Measurements from ENCODE around the gene FBXW8. TPM values are rescaled to one million over a fixed set of nuclear protein-coding genes. Genes with fewer than 3 reads are reported as not detected.

The FBXW8 gene
- total RNA-seq, 4 donors from 2014 or later, result 4.2 to 5.6 (median 4.7) TPM

- Histone ChIP-seq H3K36me3 (no peaks in the 10 kb centered on the region), H3K27ac (peak overlapping the region in 2 of 4 donors; percentile 23 to 48), H3K4me1 (peaks cover 5 to 21% of the 10 kb centered on the region in 2 donors), H3K4me3 (no peak overlapping the region), H3K9me3 (no peaks in the 10 kb centered on the region), H3K27me3 (no peaks in the 10 kb centered on the region)
- intact Hi-C loops (cut with DNase I; ENCODE audit: low total_unique reads) (no loop called here), in situ Hi-C loops (cut with MboI; ENCODE audit: low sequenced_read_pairs in 4 of 4) (no loop called here)
- DNase-seq, result no peak
- ATAC-seq, result no peak
- no peak for TF ChIP-seq CTCF (IDR thresholded peaks at IDR 0.05 in 4 of 5, conservative IDR thresholded peaks at IDR 0.05 in 1 of 5)
- no peak for TF ChIP-seq POLR2A (IDR thresholded peaks at IDR 0.05)
These were observed 15.8 kb downstream of the FBXW8 start for GRCh38 chr12:116926283-116927243.

DNA sequence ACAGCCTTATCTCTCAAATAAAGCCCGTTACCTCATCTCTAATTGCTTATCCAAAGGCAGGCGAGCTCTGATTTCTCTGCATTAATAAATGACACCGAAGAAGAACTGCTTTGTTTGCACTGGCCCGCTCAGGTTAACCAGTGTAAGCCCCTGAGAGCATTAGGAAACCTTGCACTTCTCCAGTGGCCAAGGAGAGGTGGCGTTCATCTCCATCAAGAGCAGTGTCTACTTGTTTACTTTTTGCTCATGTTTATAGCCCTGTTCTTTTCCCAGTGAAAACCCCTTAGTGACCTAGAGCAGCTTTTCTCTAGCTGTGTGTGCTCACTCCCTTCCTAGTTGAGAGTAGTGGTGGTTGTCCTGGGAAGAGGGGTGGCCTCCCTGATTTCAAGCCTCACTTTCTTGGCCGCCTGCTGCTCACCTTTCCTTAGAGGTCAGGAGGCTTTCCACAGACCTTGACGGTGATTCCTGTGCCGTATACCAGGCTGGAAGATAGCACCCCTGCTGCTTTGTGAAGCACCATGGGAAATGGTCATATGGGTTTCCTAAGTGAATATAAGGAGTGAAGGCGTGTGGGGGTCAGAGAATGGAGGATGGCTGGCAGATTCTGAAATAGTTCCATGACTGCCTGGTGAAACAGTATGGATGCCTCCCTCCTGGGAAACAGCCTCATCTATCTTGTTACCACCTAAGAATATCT, 16.6 kb downstream of the FBXW8 start:
- H3K4me1 ChIP-seq, result peaks cover 5 to 21% of the 10 kb centered on the region in 2 donors
- H3K4me3 ChIP-seq, result no peak overlapping the region
- ATAC-seq, result no peak
- no peaks in the 10 kb centered on the region for H3K36me3 ChIP-seq
- DNase-seq, result no peak
- H3K27ac ChIP-seq, result peak overlapping the region in 2 of 4 donors; percentile 11 to 48
- no peaks in the 10 kb centered on the region for H3K27me3 ChIP-seq
- intact Hi-C loops (cut with DNase I; ENCODE audit: low total_unique reads) (no loop called here), in situ Hi-C loops (cut with MboI; ENCODE audit: low sequenced_read_pairs in 4 of 4) (no loop called here)
- TF ChIP-seq CTCF (IDR thresholded peaks at IDR 0.05 in 4 of 5, conservative IDR thresholded peaks at IDR 0.05 in 1 of 5) (no peak), POLR2A (IDR thresholded peaks at IDR 0.05) (no peak)
- H3K9me3 ChIP-seq, result no peaks in the 10 kb centered on the region

- Histone ChIP-seq H3K4me1 (peaks cover 11 to 29% of the 10 kb centered on the region in 2 donors), H3K36me3 (no peaks in the 10 kb centered on the region), H3K27ac (no peak overlapping the region), H3K9me3 (no peaks in the 10 kb centered on the region), H3K4me3 (no peak overlapping the region), H3K27me3 (no peaks in the 10 kb centered on the region)
- ATAC-seq (no peak), DNase-seq (no peak)
- in situ Hi-C loops (cut with MboI; ENCODE audit: low sequenced_read_pairs in 4 of 4), result no loop called here
- intact Hi-C loops (cut with DNase I; ENCODE audit: low total_unique reads), result no loop called here
- TF ChIP-seq POLR2A (IDR thresholded peaks at IDR 0.05) (no peak), CTCF (IDR thresholded peaks at IDR 0.05 in 4 of 5, conservative IDR thresholded peaks at IDR 0.05 in 1 of 5) (no peak)
These were observed 17.8 kb downstream of the FBXW8 start for GRCh38 chr12:116928504-116928903.

GRCh38 chr12:116929885-116930284, 19.1 kb downstream of the FBXW8 start:
- no peaks in the 10 kb centered on the region for H3K36me3 ChIP-seq
- in situ Hi-C loops (cut with MboI; ENCODE audit: low sequenced_read_pairs in 4 of 4), result no loop called here
- ATAC-seq (no peak), DNase-seq (no peak)
- TF ChIP-seq CTCF (IDR thresholded peaks at IDR 0.05 in 4 of 5, conservative IDR thresholded peaks at IDR 0.05 in 1 of 5), result no peak
- TF ChIP-seq POLR2A (IDR thresholded peaks at IDR 0.05), result no peak
- H3K4me1 ChIP-seq, result peaks cover 21 to 38% of the 10 kb centered on the region in 2 donors
- no peak overlapping the region for H3K27ac ChIP-seq
- no peak overlapping the region for H3K4me3 ChIP-seq
- intact Hi-C loops (cut with DNase I; ENCODE audit: low total_unique reads), result no loop called here
- no peaks in the 10 kb centered on the region for H3K9me3 ChIP-seq
- H3K27me3 ChIP-seq, result no peaks in the 10 kb centered on the region
